IPS-NIHi7 (cell line): ENCODE data around the gene PPP4R1.
"Not testable (repeated sequence)": the region's sequence is repeated elsewhere in the genome, so short reads cannot be mapped to it uniquely, and the experiment has no call there.

Experiments
- DNase-seq: peaks from one replicate; pipeline ENCODE4 v3.0.0; 2012; ENCODE audit warnings: mixed read lengths; ENCODE audit errors: extremely low spot score

PPP4R1 gene

GRCh38 chr18:9614401-9615279 is at the start of gene PPP4R1:
Gene PPP4R1 (minus strand): TSS chr18:9614559. CDS start chr18:9614484, 75 bp downstream.
- peak; percentile 83 for DNase-seq

- no peak for DNase-seq
These were observed 49.0 kb upstream of the PPP4R1 start for GRCh38 chr18:9663377-9663776.

GRCh38 chr18:9661564-9661963 is 47.2 kb upstream of the PPP4R1 start:
- DNase-seq = peak; percentile 62

- DNase-seq = no peak
These were observed 45.4 kb upstream of the PPP4R1 start for GRCh38 chr18:9659499-9660375.

GRCh38 chr18:9658087-9658641 is 43.8 kb upstream of the PPP4R1 start:
- DNase-seq = no peak

- DNase-seq = no peak
These were observed 40.9 kb upstream of the PPP4R1 start for GRCh38 chr18:9655232-9655767.

- DNase-seq = no peak
These were observed 39.0 kb upstream of the PPP4R1 start for GRCh38 chr18:9653390-9653789.

GRCh38 chr18:9649164-9649540 is 34.8 kb upstream of the PPP4R1 start:
- DNase-seq = no peak

- DNase-seq = no peak
These were observed 34.2 kb upstream of the PPP4R1 start for GRCh38 chr18:9648431-9649163.

- no peak for DNase-seq
These were observed 33.4 kb upstream of the PPP4R1 start for GRCh38 chr18:9647496-9648323.

GRCh38 chr18:9643549-9643948 is 29.2 kb upstream of the PPP4R1 start:
- peak; percentile 76 for DNase-seq

GRCh38 chr18:9642799-9643462 is 28.6 kb upstream of the PPP4R1 start:
- peak; percentile 45 for DNase-seq

- DNase-seq = not testable (repeated sequence)
These were observed 26.7 kb upstream of the PPP4R1 start for GRCh38 chr18:9641081-9641480.

GRCh38 chr18:9638886-9639285 is 24.5 kb upstream of the PPP4R1 start:
- DNase-seq = no peak

- no peak for DNase-seq
These were observed 22.8 kb upstream of the PPP4R1 start for GRCh38 chr18:9637036-9637767.

GRCh38 chr18:9634856-9635255 is 20.5 kb upstream of the PPP4R1 start:
- DNase-seq = no peak

- no peak for DNase-seq
These were observed 17.6 kb upstream of the PPP4R1 start for GRCh38 chr18:9631814-9632496.

GRCh38 chr18:9630444-9630843 is 16.1 kb upstream of the PPP4R1 start:
- DNase-seq = no peak

GRCh38 chr18:9629709-9630108 is 15.3 kb upstream of the PPP4R1 start:
- no peak for DNase-seq
